Activated CD4-positive, alpha-beta T cell treated with anti-CD3 and anti-CD28 coated beads for 36 hours (primary cell): Measurements from ENCODE around the gene ABCA2. TPM values are rescaled to one million over a fixed set of nuclear protein-coding genes. Genes with fewer than 3 reads are reported as not detected.

Source experiments
- ATAC-seq: fragments of 200-7000 bp; cut with Tn5 transposase; one replicate; pipeline ENCODE4 v1.10.0; 2021; ENCODE audit warnings: mild to moderate bottlenecking, moderate library complexity
- CTCF ChIA-PET: fragments of 350-600 bp; sonication (Branson Sonifier 250); formaldehyde crosslinking; loops from one replicate; lab custom pipeline; 2021; ENCODE audit warnings: antibody characterized with exemption; lab: Charles Lee
- POLR2A ChIA-PET: fragments of 350-600 bp; sonication (Branson Sonifier 250); formaldehyde crosslinking; loops from one replicate; lab custom pipeline; 2021; ENCODE audit warnings: antibody characterized with exemption, inconsistent platforms; lab: Charles Lee
- DNase-seq: peaks from one replicate; pipeline ENCODE4 v3.0.0-alpha.2; 2020
- H3K27ac Mint-ChIP-seq: one replicate; pipeline ENCODE4 v1.8.0; 2021; ENCODE audit warnings: mixed read lengths
- H3K27me3 Mint-ChIP-seq: one replicate; pipeline ENCODE4 v1.8.0; 2021; ENCODE audit warnings: mixed read lengths
- H3K36me3 Mint-ChIP-seq: one replicate; pipeline ENCODE4 v1.8.0; 2021; ENCODE audit warnings: low read depth, mixed read lengths
- H3K4me1 Mint-ChIP-seq: one replicate; pipeline ENCODE4 v1.8.0; 2021; ENCODE audit warnings: mixed read lengths
- H3K4me3 Mint-ChIP-seq: one replicate; pipeline ENCODE4 v1.8.0; 2021; ENCODE audit warnings: mild to moderate bottlenecking, moderate library complexity, mixed read lengths
- H3K9me3 Mint-ChIP-seq: one replicate; pipeline ENCODE4 v1.8.0; 2021; ENCODE audit warnings: low read depth, mixed read lengths
- intact Hi-C, 2 experiments: fragments of 100-400 bp; cut with DNase I in 1 of 2; cut with micrococcal nuclease in 1 of 2; formaldehyde crosslinking; loops; one replicate each; pipeline versions ENCODE4 v1.14.2 to v1.15.1; 2022 to 2024; cut with DNase I, micrococcal nuclease
- total RNA-seq, 2 experiments: library from RNA; stranded (reverse); gene quantifications; one replicate each; pipeline ENCODE4 v1.2.3, GENCODE V29; 2021

The ABCA2 gene
- total RNA-seq, 2 experiments from 2014 or later = 20.4 to 23.7 TPM

GRCh38 chr9:136977649-136978072, 50.4 kb downstream of the ABCA2 start:
- POLR2A ChIA-PET = no interaction called here

DNA sequence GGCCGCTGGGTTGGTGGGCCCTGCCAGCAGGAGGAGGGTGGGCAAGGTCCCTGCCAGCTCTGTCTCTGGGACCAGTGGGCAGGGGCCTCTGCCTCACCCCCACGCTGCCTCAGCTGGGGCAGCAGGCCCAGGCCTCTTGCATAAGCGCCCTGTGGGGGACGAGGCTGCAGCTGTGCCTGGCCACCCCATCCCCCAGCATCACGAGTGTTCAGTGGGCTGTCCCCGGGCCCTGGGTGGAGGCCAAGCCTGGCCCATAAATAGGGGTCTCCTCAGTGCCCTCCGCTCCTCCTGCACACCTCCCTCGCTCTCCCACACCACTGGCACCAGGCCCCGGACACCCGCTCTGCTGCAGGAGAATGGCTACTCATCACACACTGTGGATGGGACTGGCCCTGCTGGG, 50.8 kb downstream of the ABCA2 start, which contains the start of gene PTGDS:
PTGDS (plus strand) TSS at position 282 of the 400 bp plus-strand sequence; CDS start at position 357, 75 bp downstream.
- Mint-ChIP-seq H3K27me3 (no peaks in the 10 kb centered on the region), H3K27ac (no peak within 1 kb of the TSS), H3K4me3 (no peak within 1 kb of the TSS), H3K4me1 (peaks cover 13% of the 10 kb centered on the region), H3K9me3 (no peaks in the 10 kb centered on the region), H3K36me3 (no peaks in the 10 kb centered on the region)
- CTCF ChIA-PET = no interaction called here
- DNase-seq = no peak
- ATAC-seq = no peak
- intact Hi-C loops = no loop called here
- POLR2A ChIA-PET = no interaction called here

More at GRCh38 chr9:136977649-136978072, 50.4 kb downstream of the ABCA2 start:
- H3K4me3 Mint-ChIP-seq = no peak overlapping the region
- no peaks in the 10 kb centered on the region for H3K36me3 Mint-ChIP-seq
- H3K4me1 Mint-ChIP-seq = peaks cover 13% of the 10 kb centered on the region
- intact Hi-C loops = loop anchor here (1.0 kb wide), 9 partner anchors 15 to 484 kb away; partner anchors contain the start of genes PAXX (in 2 of the 2), PHPT1 (in 1 of the 2), TMEM141 (in 1 of the 2) and TRAF2 (in 1 of the 2)
- no peak for ATAC-seq
- H3K27me3 Mint-ChIP-seq = no peaks in the 10 kb centered on the region
- no peaks in the 10 kb centered on the region for H3K9me3 Mint-ChIP-seq
- no peak overlapping the region for H3K27ac Mint-ChIP-seq
- no peak for DNase-seq
- CTCF ChIA-PET = interaction anchor here (1.0 to 1.9 kb wide), 3 partner anchors 14 to 90 kb away, joined by 3 to 15 read pairs (median 6); partner anchors contain the start of gene PAXX

- H3K4me1 Mint-ChIP-seq = peaks cover 13% of the 10 kb centered on the region
- ChIA-PET CTCF (interaction anchor here (0.6 to 2.9 kb wide), 11 partner anchors 11 to 261 kb away, joined by 3 to 12 read pairs (median 3); partner anchors contain the start of gene PAXX), POLR2A (interaction anchor here (0.6 kb wide), 1 partner anchor 306 kb away, joined by 3 read pairs; no protein-coding TSS in a partner anchor)
- no peak overlapping the region for H3K4me3 Mint-ChIP-seq
- no peaks in the 10 kb centered on the region for H3K36me3 Mint-ChIP-seq
- peak overlapping the region; percentile 25 for H3K27ac Mint-ChIP-seq
- no peaks in the 10 kb centered on the region for H3K9me3 Mint-ChIP-seq
- DNase-seq = peak; percentile 70
- intact Hi-C loops = no loop called here
- ATAC-seq = peak; percentile 31
- H3K27me3 Mint-ChIP-seq = no peaks in the 10 kb centered on the region
These were observed 52.4 kb downstream of the ABCA2 start for GRCh38 chr9:136975644-136976043.

GRCh38 chr9:136974817-136975535, 53.1 kb downstream of the ABCA2 start:
- no peak overlapping the region for H3K4me3 Mint-ChIP-seq
- POLR2A ChIA-PET = no interaction called here
- no peaks in the 10 kb centered on the region for H3K27me3 Mint-ChIP-seq
- H3K36me3 Mint-ChIP-seq = no peaks in the 10 kb centered on the region
- no peaks in the 10 kb centered on the region for H3K9me3 Mint-ChIP-seq
- ATAC-seq (peak; percentile 11), DNase-seq (no peak)
- intact Hi-C loops = no loop called here
- H3K4me1 Mint-ChIP-seq = peaks cover 13% of the 10 kb centered on the region
- CTCF ChIA-PET = interaction anchor here (0.6 to 2.9 kb wide), 9 partner anchors 12 to 262 kb away, joined by 3 to 12 read pairs (median 3); partner anchors contain the start of gene PAXX
- H3K27ac Mint-ChIP-seq = peak overlapping the region; percentile 25

GRCh38 chr9:136973618-136974617, 54.1 kb downstream of the ABCA2 start:
- no peaks in the 10 kb centered on the region for H3K9me3 Mint-ChIP-seq
- DNase-seq = no peak
- H3K4me3 Mint-ChIP-seq = no peak overlapping the region
- H3K27ac Mint-ChIP-seq = no peak overlapping the region
- H3K27me3 Mint-ChIP-seq = no peaks in the 10 kb centered on the region
- intact Hi-C loops = no loop called here
- peaks cover 13% of the 10 kb centered on the region for H3K4me1 Mint-ChIP-seq
- ChIA-PET CTCF (interaction anchor here (0.7 to 2.9 kb wide), 3 partner anchors 55 to 180 kb away, joined by 4 to 12 read pairs (median 5); no protein-coding TSS in a partner anchor), POLR2A (no interaction called here)
- no peaks in the 10 kb centered on the region for H3K36me3 Mint-ChIP-seq
- ATAC-seq = no peak

GRCh38 chr9:136972743-136973142, 55.3 kb downstream of the ABCA2 start:
- DNase-seq = no peak
- intact Hi-C loops = no loop called here
- no peaks in the 10 kb centered on the region for H3K36me3 Mint-ChIP-seq
- no peak for ATAC-seq
- no peaks in the 10 kb centered on the region for H3K9me3 Mint-ChIP-seq
- H3K4me3 Mint-ChIP-seq = no peak overlapping the region
- CTCF ChIA-PET = no interaction called here
- H3K27ac Mint-ChIP-seq = no peak overlapping the region
- H3K27me3 Mint-ChIP-seq = no peaks in the 10 kb centered on the region
- POLR2A ChIA-PET = no interaction called here
- peaks cover 13% of the 10 kb centered on the region for H3K4me1 Mint-ChIP-seq

- ChIA-PET CTCF (interaction anchor here (0.6 kb wide), 1 partner anchor 194 kb away, joined by 4 read pairs; no protein-coding TSS in a partner anchor), POLR2A (no interaction called here)
- no peak for ATAC-seq
- H3K36me3 Mint-ChIP-seq = no peaks in the 10 kb centered on the region
- H3K4me1 Mint-ChIP-seq = peaks cover 13% of the 10 kb centered on the region
- no peak overlapping the region for H3K4me3 Mint-ChIP-seq
- intact Hi-C loops = no loop called here
- H3K27me3 Mint-ChIP-seq = no peaks in the 10 kb centered on the region
- no peaks in the 10 kb centered on the region for H3K9me3 Mint-ChIP-seq
- no peak for DNase-seq
- no peak overlapping the region for H3K27ac Mint-ChIP-seq
These were observed 55.7 kb downstream of the ABCA2 start for GRCh38 chr9:136972335-136972734.

- no peaks in the 10 kb centered on the region for H3K9me3 Mint-ChIP-seq
- DNase-seq = no peak
- no peak overlapping the region for H3K4me3 Mint-ChIP-seq
- peaks cover 13% of the 10 kb centered on the region for H3K4me1 Mint-ChIP-seq
- no peak overlapping the region for H3K27ac Mint-ChIP-seq
- CTCF ChIA-PET = interaction anchor here (0.6 kb wide), 2 partner anchors 193 to 247 kb away, joined by 4 read pairs; no protein-coding TSS in a partner anchor
- POLR2A ChIA-PET = no interaction called here
- intact Hi-C loops = no loop called here
- H3K27me3 Mint-ChIP-seq = no peaks in the 10 kb centered on the region
- no peak for ATAC-seq
- no peaks in the 10 kb centered on the region for H3K36me3 Mint-ChIP-seq
These were observed 56.3 kb downstream of the ABCA2 start for GRCh38 chr9:136971746-136972145.

DNA sequence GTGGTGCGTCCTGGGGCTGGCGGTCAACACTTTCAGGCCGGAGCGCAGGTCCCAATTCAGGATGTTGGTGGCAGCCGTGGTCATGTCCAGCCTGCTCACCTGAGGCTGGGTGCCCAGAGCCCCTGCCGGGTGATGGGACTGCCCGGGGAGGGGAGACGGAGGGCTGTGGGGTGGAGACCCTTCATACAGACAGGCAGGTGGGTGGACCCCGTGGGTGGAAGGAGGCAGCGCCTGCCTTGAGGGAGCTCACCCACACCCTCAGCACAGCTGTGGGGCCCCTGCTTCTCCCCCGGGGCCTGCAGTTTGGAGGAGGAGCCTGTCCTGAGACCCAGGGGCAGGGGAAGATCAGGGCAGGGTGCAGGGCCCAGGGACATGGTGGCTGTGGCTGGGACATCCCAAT, 57.7 kb downstream of the ABCA2 start:
- intact Hi-C loops = no loop called here
- H3K9me3 Mint-ChIP-seq = no peaks in the 10 kb centered on the region
- H3K4me3 Mint-ChIP-seq = no peak overlapping the region
- CTCF ChIA-PET = interaction anchor here (0.6 kb wide), 1 partner anchor 60 kb away, joined by 3 read pairs; no protein-coding TSS in a partner anchor
- H3K27ac Mint-ChIP-seq = no peak overlapping the region
- H3K36me3 Mint-ChIP-seq = no peaks in the 10 kb centered on the region
- peaks cover 16% of the 10 kb centered on the region for H3K4me1 Mint-ChIP-seq
- no peaks in the 10 kb centered on the region for H3K27me3 Mint-ChIP-seq
- DNase-seq (no peak), ATAC-seq (no peak)
- POLR2A ChIA-PET = no interaction called here

DNA sequence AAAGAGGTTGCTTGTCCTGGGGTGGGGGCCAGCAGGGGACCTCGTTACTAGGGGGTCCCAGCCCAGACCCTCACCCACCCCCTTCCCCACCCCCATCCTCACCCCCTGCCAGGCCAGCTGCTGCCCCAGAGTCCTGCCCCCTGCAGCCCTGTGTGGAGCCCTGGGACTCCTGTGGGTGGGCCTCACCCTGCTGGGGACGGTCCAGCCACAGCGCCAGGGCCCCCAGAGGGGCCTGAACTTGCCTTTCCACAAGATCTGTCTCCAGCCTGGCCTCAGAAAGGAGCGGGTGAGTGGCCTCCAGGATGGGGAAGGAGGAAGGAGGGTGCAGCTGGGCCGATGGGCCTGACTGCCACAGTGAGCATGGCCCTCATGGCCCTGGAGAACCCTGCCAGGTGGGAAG, 58.3 kb downstream of the ABCA2 start:
- Mint-ChIP-seq H3K27ac (no peak overlapping the region), H3K9me3 (no peaks in the 10 kb centered on the region), H3K4me3 (no peak overlapping the region), H3K4me1 (peaks cover 12% of the 10 kb centered on the region), H3K27me3 (no peaks in the 10 kb centered on the region), H3K36me3 (no peaks in the 10 kb centered on the region)
- intact Hi-C loops = no loop called here
- no peak for DNase-seq
- CTCF ChIA-PET = no interaction called here
- ATAC-seq = no peak
- POLR2A ChIA-PET = no interaction called here

- intact Hi-C loops = no loop called here
- no peak for DNase-seq
- H3K9me3 Mint-ChIP-seq = no peaks in the 10 kb centered on the region
- no peak for ATAC-seq
- H3K4me1 Mint-ChIP-seq = peaks cover 15% of the 10 kb centered on the region
- ChIA-PET CTCF (no interaction called here), POLR2A (no interaction called here)
- H3K4me3 Mint-ChIP-seq = no peak overlapping the region
- H3K27me3 Mint-ChIP-seq = no peaks in the 10 kb centered on the region
- H3K36me3 Mint-ChIP-seq = no peaks in the 10 kb centered on the region
- no peak overlapping the region for H3K27ac Mint-ChIP-seq
These were observed 58.9 kb downstream of the ABCA2 start for GRCh38 chr9:136969150-136969549.
